Measurements from ENCODE around the gene KDM2A.
"Not testable (repeated sequence)": the region's sequence is repeated elsewhere in the genome, so short reads cannot be mapped to it uniquely, and the experiment has no call there.

DNA sequence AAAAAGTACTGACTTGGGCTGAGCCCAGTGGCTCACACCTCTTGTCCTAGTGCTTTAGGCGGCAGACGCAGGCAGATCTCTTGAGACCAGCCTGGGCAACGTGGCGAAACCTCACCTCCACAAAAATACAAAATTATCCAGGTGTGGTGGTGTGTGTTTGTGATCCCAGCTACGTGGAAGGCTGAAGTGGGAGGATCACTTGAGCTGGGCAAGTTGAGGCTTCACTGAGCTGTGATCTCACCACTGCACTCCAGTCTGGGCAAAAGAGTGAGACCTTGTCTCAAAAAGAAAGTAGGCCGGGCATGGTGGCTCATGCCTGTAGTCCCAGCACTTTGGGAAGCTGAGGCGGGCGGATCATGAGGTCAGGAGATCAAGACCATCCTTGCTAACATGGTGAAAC, 115.5 kb downstream of the KDM2A start:
- TF ChIP-seq, protein P1, sequence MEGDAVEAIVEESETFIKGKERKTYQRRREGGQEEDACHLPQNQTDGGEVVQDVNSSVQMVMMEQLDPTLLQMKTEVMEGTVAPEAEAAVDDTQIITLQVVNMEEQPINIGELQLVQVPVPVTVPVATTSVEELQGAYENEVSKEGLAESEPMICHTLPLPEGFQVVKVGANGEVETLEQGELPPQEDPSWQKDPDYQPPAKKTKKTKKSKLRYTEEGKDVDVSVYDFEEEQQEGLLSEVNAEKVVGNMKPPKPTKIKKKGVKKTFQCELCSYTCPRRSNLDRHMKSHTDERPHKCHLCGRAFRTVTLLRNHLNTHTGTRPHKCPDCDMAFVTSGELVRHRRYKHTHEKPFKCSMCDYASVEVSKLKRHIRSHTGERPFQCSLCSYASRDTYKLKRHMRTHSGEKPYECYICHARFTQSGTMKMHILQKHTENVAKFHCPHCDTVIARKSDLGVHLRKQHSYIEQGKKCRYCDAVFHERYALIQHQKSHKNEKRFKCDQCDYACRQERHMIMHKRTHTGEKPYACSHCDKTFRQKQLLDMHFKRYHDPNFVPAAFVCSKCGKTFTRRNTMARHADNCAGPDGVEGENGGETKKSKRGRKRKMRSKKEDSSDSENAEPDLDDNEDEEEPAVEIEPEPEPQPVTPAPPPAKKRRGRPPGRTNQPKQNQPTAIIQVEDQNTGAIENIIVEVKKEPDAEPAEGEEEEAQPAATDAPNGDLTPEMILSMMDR (IDR thresholded peaks at IDR 0.05), result not testable (repeated sequence)
- not testable (repeated sequence) for TF ChIP-seq POLR2A (IDR thresholded peaks at IDR 0.05)
